ENCODE data around the gene ATIC.
"Not testable (repeated sequence)": the region's sequence is repeated elsewhere in the genome, so short reads cannot be mapped to it uniquely, and the experiment has no call there.

Gene ATIC

GRCh38 chr2:215311625-215312396 lies at the start of gene ATIC:
TSS of gene ATIC (plus strand) at chr2:215312059. CDS start at chr2:215312143, 84 bp downstream.
- DNase-seq = peak; percentile 1 to 63

- no peak for DNase-seq
Measured at GRCh38 chr2:215262303-215262702, 49.6 kb upstream of the ATIC start.

- DNase-seq = no peak
Measured at GRCh38 chr2:215262741-215263362, 49.0 kb upstream of the ATIC start.

DNA sequence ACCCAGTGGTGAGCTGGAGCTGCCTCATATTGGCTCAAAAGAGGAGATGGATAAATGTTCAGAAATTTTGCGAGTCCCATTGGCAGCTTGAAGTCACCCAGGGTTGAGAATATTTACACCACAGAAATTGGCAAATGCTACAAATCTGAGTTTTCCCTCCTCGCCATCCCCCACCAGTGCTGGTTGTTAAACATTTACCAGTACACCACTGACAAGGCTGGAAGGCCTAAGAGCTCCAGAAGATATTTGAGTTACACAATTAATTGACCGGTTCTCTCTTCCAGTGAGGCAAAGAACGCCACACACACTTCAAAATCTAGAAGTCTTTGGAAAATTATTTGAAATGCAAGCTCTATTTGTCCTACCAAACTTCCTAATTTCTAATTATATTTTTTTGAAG lies 47.5 kb upstream of the ATIC start:
- DNase-seq = no peak

- no peak for DNase-seq
Measured at GRCh38 chr2:215269397-215270117, 42.3 kb upstream of the ATIC start.

DNA sequence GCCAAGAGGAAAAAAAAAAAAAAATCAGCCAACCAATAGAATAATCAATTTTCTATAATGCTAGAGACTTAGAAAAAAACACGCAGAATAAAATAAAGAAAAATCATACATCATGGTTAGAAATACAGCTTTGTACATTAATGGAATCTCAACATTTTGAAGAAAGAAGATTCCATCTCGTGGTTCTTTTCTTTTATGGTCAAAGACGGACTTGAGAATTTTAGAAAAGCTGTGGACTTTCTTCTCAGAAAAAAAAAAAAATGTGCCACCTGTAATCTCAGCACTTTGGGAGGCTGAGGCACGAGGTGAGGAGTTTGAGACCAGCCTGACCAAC lies 41.8 kb upstream of the ATIC start:
- DNase-seq = no peak

- no peak for DNase-seq
Measured at GRCh38 chr2:215271446-215271845, 40.4 kb upstream of the ATIC start.

DNA sequence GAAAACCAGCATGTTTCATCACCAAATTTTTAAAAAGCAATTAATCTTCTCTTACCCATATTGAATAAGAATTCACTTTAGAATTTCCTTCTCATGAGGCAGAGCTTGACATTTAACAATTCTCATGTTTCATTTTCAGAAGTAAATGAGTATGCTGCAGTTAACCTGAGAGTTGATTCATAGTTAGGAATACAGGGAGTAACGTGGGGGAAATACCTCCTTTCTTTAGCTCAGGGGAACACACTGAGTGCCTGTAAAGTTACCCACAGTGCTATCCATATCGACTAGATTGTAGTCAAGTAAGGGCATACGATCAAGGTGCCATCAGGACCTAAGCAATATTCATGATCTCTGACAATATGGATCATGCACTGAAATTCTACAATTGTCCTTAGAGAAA lies 38.9 kb upstream of the ATIC start:
- DNase-seq = no peak

DNA sequence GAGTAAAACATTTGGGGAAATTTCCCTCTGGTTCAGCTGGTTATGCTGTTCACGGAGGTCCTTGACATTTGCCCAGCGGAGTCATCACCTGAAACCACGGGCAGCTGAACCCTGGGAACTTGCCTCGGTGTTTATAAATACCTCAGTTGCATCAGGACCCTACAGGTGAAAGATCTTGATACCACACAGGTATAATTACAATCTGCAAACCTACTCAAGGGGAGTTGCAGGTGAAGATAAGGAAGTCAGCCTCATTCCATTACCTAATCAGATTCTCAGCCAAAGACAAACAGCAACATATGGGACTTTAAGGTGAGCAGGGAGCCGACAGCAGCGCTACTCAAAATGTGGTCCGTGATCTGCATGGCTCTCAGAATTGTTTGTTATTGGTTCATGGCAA lies 37.0 kb upstream of the ATIC start:
- DNase-seq = no peak

GRCh38 chr2:215275824-215276223 lies 36.0 kb upstream of the ATIC start:
- DNase-seq = no peak

DNA sequence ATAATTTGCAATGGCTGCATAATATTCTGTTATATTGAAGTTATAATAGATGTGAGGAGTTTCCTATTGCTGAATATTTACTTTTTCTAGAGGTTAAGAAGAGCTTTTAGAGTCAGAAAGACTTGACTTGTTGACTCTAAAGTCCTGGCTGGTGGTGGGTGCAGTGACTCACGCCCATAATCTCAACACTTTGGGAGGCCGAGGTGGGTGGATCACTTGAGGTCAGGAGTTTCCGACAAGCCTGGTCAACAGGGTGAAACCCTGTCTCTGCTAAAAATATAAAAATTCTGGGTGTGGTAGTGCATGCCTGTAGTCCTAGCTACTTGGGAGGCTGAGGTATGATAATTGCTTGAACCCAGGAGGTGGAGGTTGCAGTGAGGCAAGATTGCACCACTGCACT lies 33.9 kb upstream of the ATIC start:
- DNase-seq = no peak

DNA sequence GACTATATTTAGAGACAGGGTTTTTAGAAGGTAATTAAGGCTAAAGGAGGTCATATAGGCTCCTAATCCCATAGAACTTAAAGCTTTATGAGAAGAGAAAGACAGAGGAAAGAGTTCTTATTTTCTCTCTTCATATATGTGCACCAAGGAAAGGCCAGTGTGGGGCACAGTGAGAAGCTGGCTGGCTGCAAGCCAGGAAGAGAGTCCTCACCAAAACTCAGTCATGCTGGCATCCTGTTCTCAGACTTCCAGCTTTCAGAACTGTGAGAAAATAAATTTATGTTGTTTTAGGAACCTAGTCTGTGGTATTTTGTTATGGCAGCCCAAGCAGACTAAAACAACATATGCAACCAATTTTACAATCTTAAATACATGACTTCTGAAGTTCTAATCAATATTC lies 31.5 kb upstream of the ATIC start:
- DNase-seq = no peak

DNA sequence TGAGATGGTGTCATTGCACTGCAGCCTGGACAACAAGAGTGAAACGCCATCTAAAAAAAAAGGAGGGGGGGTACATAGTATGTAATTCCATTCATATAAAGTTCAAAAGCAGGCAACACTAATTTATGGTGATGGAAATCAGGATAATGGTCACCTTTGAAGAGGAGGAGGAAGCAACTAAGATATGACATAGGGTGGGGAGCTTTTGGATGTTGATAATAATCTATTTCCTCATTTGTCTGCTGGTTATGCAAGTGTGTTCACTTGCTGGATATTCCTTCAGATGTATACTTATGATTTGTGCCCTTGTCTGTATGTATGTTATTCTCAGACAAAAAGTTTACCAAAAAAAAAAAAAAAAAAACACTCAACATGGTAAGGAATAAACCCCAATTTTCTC lies 28.6 kb upstream of the ATIC start:
- DNase-seq = no peak

- no peak for DNase-seq
Measured at GRCh38 chr2:215286309-215286708, 25.6 kb upstream of the ATIC start.

- DNase-seq = no peak
Measured at GRCh38 chr2:215288112-215288815, 23.6 kb upstream of the ATIC start.

DNA sequence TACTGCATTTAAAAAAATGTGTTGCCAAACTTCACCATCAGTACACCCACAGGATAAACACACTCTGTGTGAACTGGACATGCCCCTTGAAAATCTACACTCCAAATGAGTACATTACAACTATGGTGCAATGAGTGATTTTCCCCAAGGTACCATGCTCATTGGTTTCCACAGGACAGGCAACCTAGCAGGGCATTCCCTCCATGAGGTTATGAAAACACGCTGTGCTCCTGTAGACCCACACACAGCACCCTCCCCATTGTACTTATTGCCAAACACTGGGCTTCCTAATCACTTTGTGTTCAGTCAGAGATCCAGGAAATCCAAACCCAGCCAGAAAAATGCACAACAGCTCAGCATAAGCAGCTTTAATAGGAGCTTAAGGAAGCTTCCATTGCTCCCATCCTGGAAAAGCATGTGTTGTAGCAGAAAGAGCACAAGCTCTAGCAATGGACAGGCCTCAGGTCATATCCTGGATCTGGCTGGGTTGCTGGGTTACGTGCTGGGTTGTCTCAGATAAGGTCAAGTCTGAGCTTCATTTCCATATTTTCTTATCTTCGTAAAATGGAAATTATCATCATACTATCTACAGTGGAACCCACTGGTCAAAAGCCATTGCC lies 20.8 kb upstream of the ATIC start:
- no peak for DNase-seq

DNA sequence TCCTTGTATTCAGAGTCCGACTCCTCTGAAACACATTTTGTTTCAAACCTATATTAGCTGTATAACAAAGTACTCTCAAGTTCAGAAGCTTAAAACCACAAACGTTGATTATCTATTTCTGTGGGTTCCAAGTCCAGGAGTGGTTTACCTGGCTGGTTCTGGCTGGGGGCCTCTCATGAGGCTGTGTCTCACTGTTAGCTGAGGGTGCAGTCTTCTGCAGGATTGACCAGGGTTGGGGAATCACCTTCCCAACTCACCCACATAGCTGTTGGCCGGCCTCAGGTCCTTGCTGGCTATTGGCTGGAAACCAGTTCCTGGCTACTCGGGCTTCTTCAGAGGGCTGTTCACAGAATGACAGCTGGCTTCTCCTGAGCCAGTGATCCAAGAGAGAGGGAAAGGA lies 18.0 kb upstream of the ATIC start:
- no peak for DNase-seq

GRCh38 chr2:215299337-215299859 lies 12.5 kb upstream of the ATIC start:
- no peak for DNase-seq

DNA sequence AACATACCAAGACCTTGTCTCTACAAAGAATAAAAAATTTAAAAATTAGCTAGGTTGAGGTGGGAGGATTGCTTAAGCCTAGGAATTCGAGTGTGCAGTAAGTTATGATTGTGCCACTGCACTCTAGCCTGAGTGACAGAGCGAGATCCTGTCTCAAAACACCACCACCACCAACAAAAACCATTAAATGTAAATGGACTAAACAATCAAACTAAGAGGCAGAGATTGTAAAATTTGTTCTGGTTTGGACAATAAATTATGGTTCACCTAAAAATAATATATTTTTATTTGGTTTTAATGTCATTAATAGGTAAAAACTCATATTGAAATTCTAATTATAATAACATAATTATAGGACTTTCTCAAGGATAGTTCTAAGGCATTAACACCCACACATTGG lies 9.9 kb upstream of the ATIC start:
- DNase-seq = no peak

- DNase-seq = not testable (repeated sequence)
Measured at GRCh38 chr2:215311259-215311624, 617 bp upstream of the ATIC start.

DNA sequence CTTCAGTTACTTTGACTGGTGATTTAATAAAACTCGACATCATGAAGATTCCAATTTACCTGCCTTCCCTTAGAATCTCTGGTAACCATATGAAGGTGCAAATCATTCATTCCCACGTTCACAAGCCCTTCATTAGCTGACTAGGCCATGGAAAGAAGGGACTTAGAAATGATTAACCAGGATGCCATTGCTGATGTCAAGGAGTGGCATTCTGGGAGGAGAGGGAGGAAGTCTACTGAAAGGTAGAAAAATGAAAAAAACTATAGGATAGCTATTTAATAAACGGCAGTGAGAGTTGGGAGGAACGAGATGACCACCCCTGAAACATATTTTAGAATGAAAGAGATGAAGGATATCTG lies 1.4 kb downstream of the ATIC start:
- DNase-seq = no peak

DNA sequence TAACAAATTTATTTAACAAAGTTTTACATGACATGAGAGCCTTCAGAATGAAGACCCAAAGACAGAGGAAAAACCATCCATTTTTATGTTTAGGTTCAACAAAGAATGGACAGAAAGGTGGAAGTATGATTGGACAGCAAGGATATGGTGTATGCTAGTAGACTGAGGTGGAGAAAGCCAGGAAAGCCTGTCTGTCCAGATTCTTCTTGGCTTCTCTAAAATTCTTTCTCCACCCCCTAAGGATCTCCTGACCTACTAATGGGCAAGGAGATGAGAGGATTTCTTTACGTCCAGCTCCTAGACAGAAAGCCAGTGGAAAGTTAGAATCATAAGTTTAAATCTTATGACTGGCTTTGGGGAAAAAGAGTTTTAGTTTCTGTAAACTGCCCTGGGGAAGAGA lies 3.0 kb downstream of the ATIC start:
- no peak for DNase-seq

- no peak for DNase-seq
Measured at GRCh38 chr2:215315301-215315700, 3.4 kb downstream of the ATIC start.
